Stimulated activated CD8-positive, alpha-beta memory T cell treated with anti-CD3 and anti-CD28 coated beads, Interleukin-15, amount 100 ng/mL, for 1 hour (primary cell): ENCODE results near the gene NUTM2G.
"Not testable (repeated sequence)": the region's sequence is repeated elsewhere in the genome, so short reads cannot be mapped to it uniquely, and the experiment has no call there.

Experiments
- DNase-seq: peaks from one replicate; pipeline ENCODE4 v3.0.0-alpha.2; 2020; ENCODE audit warnings: low read depth

Gene NUTM2G

GRCh38 chr9:96928543-96928942 lies at the start of gene NUTM2G:
TSS of gene NUTM2G (plus strand) at chr9:96928843. CDS start at chr9:96929025, 182 bp downstream.
- not testable (repeated sequence) for DNase-seq

- DNase-seq = no peak
Observed at GRCh38 chr9:96883922-96884321, 44.7 kb upstream of the NUTM2G start.

- DNase-seq = no peak
Observed at GRCh38 chr9:96884443-96884842, 44.2 kb upstream of the NUTM2G start.

- no peak for DNase-seq
Observed at GRCh38 chr9:96885424-96885823, 43.2 kb upstream of the NUTM2G start.

- no peak for DNase-seq
Observed at GRCh38 chr9:96888591-96888990, 40.1 kb upstream of the NUTM2G start.

GRCh38 chr9:96892131-96892530 lies 36.5 kb upstream of the NUTM2G start:
- DNase-seq = no peak

- DNase-seq = not testable (repeated sequence)
Observed at GRCh38 chr9:96900010-96900409, 28.6 kb upstream of the NUTM2G start.

- DNase-seq = not testable (repeated sequence)
Observed at GRCh38 chr9:96904947-96905722, 23.5 kb upstream of the NUTM2G start.

- not testable (repeated sequence) for DNase-seq
Observed at GRCh38 chr9:96908479-96908878, 20.2 kb upstream of the NUTM2G start.

GRCh38 chr9:96915539-96915938 lies 13.1 kb upstream of the NUTM2G start:
- not testable (repeated sequence) for DNase-seq

GRCh38 chr9:96916531-96916930 lies 12.1 kb upstream of the NUTM2G start:
- not testable (repeated sequence) for DNase-seq

GRCh38 chr9:96918550-96918949 lies 10.1 kb upstream of the NUTM2G start:
- DNase-seq = not testable (repeated sequence)

- DNase-seq = not testable (repeated sequence)
Observed at GRCh38 chr9:96920803-96921202, 7.8 kb upstream of the NUTM2G start.

- not testable (repeated sequence) for DNase-seq
Observed at GRCh38 chr9:96925587-96925986, 3.1 kb upstream of the NUTM2G start.

- DNase-seq = not testable (repeated sequence)
Observed at GRCh38 chr9:96931665-96932064, 3.0 kb downstream of the NUTM2G start.

- DNase-seq = not testable (repeated sequence)
Observed at GRCh38 chr9:96934097-96934496, 5.5 kb downstream of the NUTM2G start.

- not testable (repeated sequence) for DNase-seq
Observed at GRCh38 chr9:96934706-96935105, 6.1 kb downstream of the NUTM2G start.

GRCh38 chr9:96935401-96935800 lies 6.8 kb downstream of the NUTM2G start:
- DNase-seq = not testable (repeated sequence)

GRCh38 chr9:96937442-96937841 lies 8.8 kb downstream of the NUTM2G start:
- not testable (repeated sequence) for DNase-seq

- DNase-seq = not testable (repeated sequence)
Observed at GRCh38 chr9:96938957-96939665, 10.5 kb downstream of the NUTM2G start.

GRCh38 chr9:96940982-96941381 lies 12.3 kb downstream of the NUTM2G start:
- DNase-seq = not testable (repeated sequence)

- DNase-seq = not testable (repeated sequence)
Observed at GRCh38 chr9:96941628-96942027, 13.0 kb downstream of the NUTM2G start.

- DNase-seq = not testable (repeated sequence)
Observed at GRCh38 chr9:96942181-96942580, 13.5 kb downstream of the NUTM2G start.
